Measurements from ENCODE around the gene PDCD2L. TPM values are rescaled to one million over a fixed set of nuclear protein-coding genes. Genes with fewer than 3 reads are reported as not detected.

PDCD2L gene
- total RNA-seq, 1 experiment from 2014 or later, result 24.6 TPM

GRCh38 chr19:34402074-34402600 lies 2.1 kb upstream of the PDCD2L start:
- in situ Hi-C loops (cut with HindIII; ENCODE audit: low pct_unique_long_range_greater_than_20kb, low sequenced_read_pairs), result no loop called here
- DNase-seq (ENCODE audit: low read depth), result no peak

GRCh38 chr19:34403784-34404108 lies 453 bp upstream of the PDCD2L start:
- in situ Hi-C loops (cut with HindIII; ENCODE audit: low pct_unique_long_range_greater_than_20kb, low sequenced_read_pairs), result no loop called here
- no peak for DNase-seq (ENCODE audit: low read depth)

- no peak for DNase-seq (ENCODE audit: low read depth)
- in situ Hi-C loops (cut with HindIII; ENCODE audit: low pct_unique_long_range_greater_than_20kb, low sequenced_read_pairs), result no loop called here
Measured at GRCh38 chr19:34405892-34406660, 1.9 kb downstream of the PDCD2L start.

GRCh38 chr19:34408411-34408810 lies 4.2 kb downstream of the PDCD2L start:
- in situ Hi-C loops (cut with HindIII; ENCODE audit: low pct_unique_long_range_greater_than_20kb, low sequenced_read_pairs), result no loop called here
- DNase-seq (ENCODE audit: low read depth), result no peak

GRCh38 chr19:34409189-34410164 lies 5.3 kb downstream of the PDCD2L start:
- no peak for DNase-seq (ENCODE audit: low read depth)
- in situ Hi-C loops (cut with HindIII; ENCODE audit: low pct_unique_long_range_greater_than_20kb, low sequenced_read_pairs), result no loop called here

- DNase-seq (ENCODE audit: low read depth), result no peak
- in situ Hi-C loops (cut with HindIII; ENCODE audit: low pct_unique_long_range_greater_than_20kb, low sequenced_read_pairs), result no loop called here
Measured at GRCh38 chr19:34411216-34411615, 7.0 kb downstream of the PDCD2L start.

- DNase-seq (ENCODE audit: low read depth), result no peak
- in situ Hi-C loops (cut with HindIII; ENCODE audit: low pct_unique_long_range_greater_than_20kb, low sequenced_read_pairs), result no loop called here
Measured at GRCh38 chr19:34416021-34416545, 11.9 kb downstream of the PDCD2L start.

- in situ Hi-C loops (cut with HindIII; ENCODE audit: low pct_unique_long_range_greater_than_20kb, low sequenced_read_pairs), result no loop called here
- no peak for DNase-seq (ENCODE audit: low read depth)
Measured at GRCh38 chr19:34418300-34418699, 14.1 kb downstream of the PDCD2L start.

GRCh38 chr19:34426096-34426661 lies 22.0 kb downstream of the PDCD2L start:
- no peak for DNase-seq (ENCODE audit: low read depth)
- in situ Hi-C loops (cut with HindIII; ENCODE audit: low pct_unique_long_range_greater_than_20kb, low sequenced_read_pairs), result no loop called here

GRCh38 chr19:34428549-34429285 lies 24.5 kb downstream of the PDCD2L start:
- peak; percentile 44 for DNase-seq (ENCODE audit: low read depth)
- in situ Hi-C loops (cut with HindIII; ENCODE audit: low pct_unique_long_range_greater_than_20kb, low sequenced_read_pairs), result no loop called here

GRCh38 chr19:34429553-34429952 lies 25.4 kb downstream of the PDCD2L start:
- in situ Hi-C loops (cut with HindIII; ENCODE audit: low pct_unique_long_range_greater_than_20kb, low sequenced_read_pairs), result no loop called here
- DNase-seq (ENCODE audit: low read depth), result no peak

GRCh38 chr19:34430738-34431625 lies 26.8 kb downstream of the PDCD2L start:
- in situ Hi-C loops (cut with HindIII; ENCODE audit: low pct_unique_long_range_greater_than_20kb, low sequenced_read_pairs), result no loop called here

GRCh38 chr19:34431681-34432402 lies 27.6 kb downstream of the PDCD2L start:
- no peak for DNase-seq (ENCODE audit: low read depth)
- in situ Hi-C loops (cut with HindIII; ENCODE audit: low pct_unique_long_range_greater_than_20kb, low sequenced_read_pairs), result no loop called here

More at GRCh38 chr19:34430738-34431625, 26.8 kb downstream of the PDCD2L start:
- DNase-seq (ENCODE audit: low read depth), result peak; percentile 37

GRCh38 chr19:34432797-34433196 lies 28.6 kb downstream of the PDCD2L start:
- in situ Hi-C loops (cut with HindIII; ENCODE audit: low pct_unique_long_range_greater_than_20kb, low sequenced_read_pairs), result no loop called here

GRCh38 chr19:34436716-34437115 lies 32.5 kb downstream of the PDCD2L start:
- no peak for DNase-seq (ENCODE audit: low read depth)
- in situ Hi-C loops (cut with HindIII; ENCODE audit: low pct_unique_long_range_greater_than_20kb, low sequenced_read_pairs), result no loop called here

More at GRCh38 chr19:34432797-34433196, 28.6 kb downstream of the PDCD2L start:
- no peak for DNase-seq (ENCODE audit: low read depth)

GRCh38 chr19:34448191-34448590 lies 44.0 kb downstream of the PDCD2L start:
- in situ Hi-C loops (cut with HindIII; ENCODE audit: low pct_unique_long_range_greater_than_20kb, low sequenced_read_pairs), result loop anchor here (10.0 kb wide), 1 partner anchor 83 kb away; the partner anchor contains the start of gene GPI

More at GRCh38 chr19:34448191-34448590, 44.0 kb downstream of the PDCD2L start:
- no peak for DNase-seq (ENCODE audit: low read depth)

Measured in Caki2 (cell line).